OCI-LY7 (cell line): ENCODE measurements around the gene DUSP18. TPM values are rescaled to one million over a fixed set of nuclear protein-coding genes. Genes with fewer than 3 reads are reported as not detected.

Source experiments
- BruUV-seq: library from RNA; stranded (reverse); fragments of 400-500 nt; replicated peaks from 2 replicates; lab custom pipeline; 2021; lab: Mats Ljungman, UMichigan
- CTCF ChIA-PET: fragments of 300-600 bp; sonication (Branson Sonifier 250); formaldehyde crosslinking; loops from one replicate; lab custom pipeline; 2022; ENCODE audit warnings: antibody characterized with exemption; ENCODE audit not compliant: unreplicated experiment; lab: Charles Lee
- POLR2A ChIA-PET: fragments of 300-600 bp; sonication (Branson Sonifier 250); formaldehyde crosslinking; loops from one replicate; lab custom pipeline; 2022; ENCODE audit warnings: antibody characterized with exemption; lab: Charles Lee
- DNase-seq: peaks from one replicate; pipeline ENCODE4 v3.0.0-alpha.2; 2015; ENCODE audit warnings: low spot score
- H2AFZ ChIP-seq: fragments of 200-600 bp; sonication (generic), shearing (Covaris generic); 2 replicates; pipeline ENCODE4 v1.6.1; 2014; ENCODE audit warnings: mild to moderate bottlenecking, antibody characterized with exemption, low read length, moderate library complexity
- H3K27ac ChIP-seq: fragments of 200-600 bp; sonication (generic); 2 replicates; pipeline ENCODE4 v1.5.1; 2014; ENCODE audit warnings: mixed run types, low read depth, mild to moderate bottlenecking, moderate library complexity, low read length, inconsistent platforms; ENCODE audit not compliant: poor library complexity, severe bottlenecking
- H3K36me3 ChIP-seq: fragments of 200-600 bp; sonication (generic); 2 replicates; pipeline ENCODE4 v1.6.1; 2014; ENCODE audit warnings: mild to moderate bottlenecking, antibody characterized with exemption, low read length, moderate library complexity, mixed read lengths; ENCODE audit not compliant: insufficient read depth
- H3K4me1 ChIP-seq: fragments of 200-600 bp; sonication (generic); 2 replicates; pipeline ENCODE4 v1.5.1; 2014; ENCODE audit warnings: mild to moderate bottlenecking, low read length; ENCODE audit not compliant: insufficient read depth, poor library complexity, severe bottlenecking
- H3K4me2 ChIP-seq: fragments of 200-600 bp; sonication (generic); 2 replicates; pipeline ENCODE4 v1.6.1; 2014; ENCODE audit warnings: mild to moderate bottlenecking, low read length
- H3K4me3 ChIP-seq: fragments of 200-600 bp; sonication (generic); 2 replicates; pipeline ENCODE4 v1.5.1; 2014; ENCODE audit warnings: mild to moderate bottlenecking, low read depth, low read length; ENCODE audit not compliant: poor library complexity, severe bottlenecking
- H3K79me2 ChIP-seq: fragments of 200-600 bp; sonication (generic); 2 replicates; pipeline ENCODE4 v1.6.1; 2016; ENCODE audit warnings: low read depth, mild to moderate bottlenecking, low read length, moderate library complexity, mixed read lengths; ENCODE audit not compliant: insufficient read depth
- H3K9me2 ChIP-seq: fragments of 200-600 bp; sonication (generic); 2 replicates; pipeline ENCODE4 v1.6.1; 2016; ENCODE audit warnings: mild to moderate bottlenecking, low read length, mixed read lengths; ENCODE audit not compliant: insufficient read depth
- H3K9me3 ChIP-seq: fragments of 200-600 bp; sonication (generic); 2 replicates; pipeline ENCODE4 v1.6.1; 2014; ENCODE audit warnings: mild to moderate bottlenecking, mixed run types, low read length, mixed read lengths
- H4K20me1 ChIP-seq: fragments of 200-600 bp; sonication (generic); 2 replicates; pipeline ENCODE4 v1.6.1; 2014; ENCODE audit warnings: mild to moderate bottlenecking, antibody characterized with exemption, low read length, moderate library complexity, mixed read lengths; ENCODE audit not compliant: insufficient read depth
- EZH2phosphoT487 ChIP-seq: fragments of 200-600 bp; sonication (generic); IDR thresholded peaks from 2 replicates; pipeline ENCODE4 v1.6.1; 2018; ENCODE audit warnings: low read depth, borderline replicate concordance, mild to moderate bottlenecking, mixed run types, antibody characterized with exemption, low read length, moderate library complexity, mixed read lengths
- intact Hi-C: fragments of 100-400 bp; cut with micrococcal nuclease; formaldehyde crosslinking; loops from one replicate; pipeline ENCODE4 v1.10.0; 2022; ENCODE audit not compliant: unreplicated experiment
- total RNA-seq, 2 experiments: library from RNA; depleted of rRNA in 1 of 2; stranded (reverse); fragments of >200 nt in 1 of 2; shearing (Covaris generic) in 1 of 2; gene quantifications; 2 replicates each; pipeline ENCODE4 v1.2.3, GENCODE V29; 2014 to 2022
- TF ChIP-seq, protein P1 (sequence below): fragments of 200-600 bp; sonication (generic); conservative IDR thresholded peaks from 2 replicates; pipeline ENCODE4 v1.5.1; 2014; ENCODE audit warnings: mild to moderate bottlenecking, antibody characterized with exemption, low read length, moderate library complexity, mixed read lengths

The DUSP18 gene
- total RNA-seq, 2 experiments from 2014 or later = 5.0 to 6.4 TPM

DNA sequence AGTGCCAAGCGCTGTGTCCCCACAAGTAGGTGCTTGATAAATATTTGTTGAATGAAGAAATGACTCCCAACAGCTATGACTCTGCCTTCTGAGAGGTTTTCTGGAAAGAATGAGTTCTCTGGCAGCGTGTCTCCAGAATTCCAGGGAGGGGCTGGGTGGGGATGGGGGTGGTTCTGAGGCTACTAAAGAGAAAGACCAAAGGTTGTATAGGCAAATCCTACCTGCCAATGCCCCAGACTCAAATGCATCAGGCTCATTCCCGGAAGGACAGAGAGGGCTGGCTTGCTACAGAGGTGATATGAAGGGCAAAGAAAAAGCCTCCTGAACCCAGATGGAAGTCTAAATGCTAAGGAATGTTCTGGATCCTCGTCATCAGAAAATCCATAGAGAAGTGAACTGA is 1.9 kb downstream of the DUSP18 start:
- Histone ChIP-seq H3K9me3 (no peaks in the 10 kb centered on the region), H3K4me2 (no peak overlapping the region), H3K79me2 (no peaks in the 10 kb centered on the region), H2AFZ (no peak overlapping the region), H3K4me3 (no peak overlapping the region), H3K9me2 (no peaks in the 10 kb centered on the region), H3K36me3 (no peaks in the 10 kb centered on the region), H3K27ac (no peak overlapping the region), H3K4me1 (peaks cover 8% of the 10 kb centered on the region), H4K20me1 (no peaks in the 10 kb centered on the region)
- TF ChIP-seq, protein P1, sequence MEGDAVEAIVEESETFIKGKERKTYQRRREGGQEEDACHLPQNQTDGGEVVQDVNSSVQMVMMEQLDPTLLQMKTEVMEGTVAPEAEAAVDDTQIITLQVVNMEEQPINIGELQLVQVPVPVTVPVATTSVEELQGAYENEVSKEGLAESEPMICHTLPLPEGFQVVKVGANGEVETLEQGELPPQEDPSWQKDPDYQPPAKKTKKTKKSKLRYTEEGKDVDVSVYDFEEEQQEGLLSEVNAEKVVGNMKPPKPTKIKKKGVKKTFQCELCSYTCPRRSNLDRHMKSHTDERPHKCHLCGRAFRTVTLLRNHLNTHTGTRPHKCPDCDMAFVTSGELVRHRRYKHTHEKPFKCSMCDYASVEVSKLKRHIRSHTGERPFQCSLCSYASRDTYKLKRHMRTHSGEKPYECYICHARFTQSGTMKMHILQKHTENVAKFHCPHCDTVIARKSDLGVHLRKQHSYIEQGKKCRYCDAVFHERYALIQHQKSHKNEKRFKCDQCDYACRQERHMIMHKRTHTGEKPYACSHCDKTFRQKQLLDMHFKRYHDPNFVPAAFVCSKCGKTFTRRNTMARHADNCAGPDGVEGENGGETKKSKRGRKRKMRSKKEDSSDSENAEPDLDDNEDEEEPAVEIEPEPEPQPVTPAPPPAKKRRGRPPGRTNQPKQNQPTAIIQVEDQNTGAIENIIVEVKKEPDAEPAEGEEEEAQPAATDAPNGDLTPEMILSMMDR = no peak
- no peak for TF ChIP-seq EZH2phosphoT487
- ChIA-PET CTCF (no interaction called here), POLR2A (no interaction called here)
- intact Hi-C loops = no loop called here
- no peak for DNase-seq
- BruUV-seq = no TSS peak

DNA sequence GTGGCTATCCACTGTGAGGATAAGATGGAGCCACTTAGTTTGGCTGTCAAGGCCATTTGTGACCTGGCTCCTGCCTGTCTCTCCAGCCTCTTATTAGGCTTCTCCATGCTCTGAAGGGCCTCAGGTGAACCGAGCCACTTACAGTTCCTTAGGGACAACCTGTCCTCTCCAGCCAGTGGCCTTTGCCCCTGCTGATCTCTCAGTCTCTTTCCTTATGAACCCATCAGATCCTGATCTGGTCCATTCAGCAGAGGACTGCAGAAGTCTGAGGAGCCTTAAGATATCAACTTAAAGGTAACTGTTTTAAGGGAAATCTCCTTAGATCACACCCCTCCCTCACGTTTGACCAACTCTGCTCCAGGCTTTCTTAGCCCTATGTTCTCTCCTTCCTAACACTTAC is 2.4 kb downstream of the DUSP18 start:
- Histone ChIP-seq H2AFZ (no peak overlapping the region), H3K4me2 (no peak overlapping the region), H3K27ac (no peak overlapping the region), H3K36me3 (no peaks in the 10 kb centered on the region), H3K9me3 (no peaks in the 10 kb centered on the region), H3K79me2 (no peaks in the 10 kb centered on the region), H3K9me2 (no peaks in the 10 kb centered on the region), H3K4me3 (no peak overlapping the region), H4K20me1 (no peaks in the 10 kb centered on the region), H3K4me1 (peaks cover 8% of the 10 kb centered on the region)
- TF ChIP-seq, protein P1 = no peak
- no peak for TF ChIP-seq EZH2phosphoT487
- intact Hi-C loops = no loop called here
- no peak for DNase-seq
- CTCF ChIA-PET = no interaction called here
- BruUV-seq = no TSS peak
- POLR2A ChIA-PET = no interaction called here

DNA sequence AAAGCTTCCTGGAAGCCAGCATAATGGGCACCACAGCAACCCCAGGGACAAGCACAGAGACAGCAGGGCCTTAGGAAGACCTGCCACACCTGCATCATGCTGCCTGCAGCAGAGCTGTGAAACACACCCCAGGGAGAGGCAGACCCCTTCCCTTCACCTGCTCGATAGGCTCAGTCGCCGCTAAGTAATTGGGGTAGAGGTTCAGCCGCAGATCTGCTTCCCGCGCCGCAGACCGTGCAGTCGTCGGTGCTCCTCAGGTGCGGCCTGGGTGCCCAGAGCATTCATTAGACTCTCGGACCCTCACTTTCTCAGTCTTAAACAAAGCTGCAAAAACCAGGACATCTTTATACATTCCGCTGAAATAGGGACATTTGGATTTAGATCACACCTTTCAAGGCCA is 2.9 kb downstream of the DUSP18 start:
- no peak overlapping the region for H2AFZ ChIP-seq
- intact Hi-C loops = no loop called here
- H3K79me2 ChIP-seq = no peaks in the 10 kb centered on the region
- H3K9me2 ChIP-seq = no peaks in the 10 kb centered on the region
- H3K4me3 ChIP-seq = no peak overlapping the region
- no peaks in the 10 kb centered on the region for H4K20me1 ChIP-seq
- H3K4me1 ChIP-seq = peaks cover 8% of the 10 kb centered on the region
- ChIA-PET CTCF (no interaction called here), POLR2A (no interaction called here)
- no peak for TF ChIP-seq EZH2phosphoT487
- TF ChIP-seq, protein P1 = no peak
- no peak overlapping the region for H3K27ac ChIP-seq
- BruUV-seq = no TSS peak
- H3K4me2 ChIP-seq = no peak overlapping the region
- no peaks in the 10 kb centered on the region for H3K9me3 ChIP-seq
- DNase-seq = no peak
- H3K36me3 ChIP-seq = no peaks in the 10 kb centered on the region
